HEK293 (cell line): ENCODE data around the gene RNPS1.
A peak's percentile ranks its signal among the peaks of the same experiment; 100 is the strongest.

Experiments used
- CTCF ChIA-PET: fragments of 350-600 bp; formaldehyde crosslinking; extraction: SDS; loops from one replicate; lab custom pipeline; 2021; ENCODE audit warnings: antibody characterized with exemption; lab: Yijun Ruan, JAX
- POLR2A ChIA-PET: fragments of 300-600 bp; formaldehyde crosslinking; extraction: SDS; loops from one replicate; lab custom pipeline; 2020; ENCODE audit warnings: antibody characterized with exemption, inconsistent platforms; lab: Yijun Ruan, JAX
- H3K27ac ChIP-seq: fragments of 200-500 bp; sonication (Bioruptor generic); 2 replicates; pipeline ENCODE4 v1.5.1; 2014; ENCODE audit warnings: low read depth, low read length, control low read depth, inconsistent platforms; ENCODE audit errors: extremely low read depth
- H3K36me3 ChIP-seq, 2 experiments: fragments of 200-500 bp in 1 of 2; sonication (Bioruptor generic) in 1 of 2; 1 replicate in 1 of 2; 2 replicates in 1 of 2; pipeline ENCODE4 v1.5.1; 2014 to 2017; ENCODE audit warnings: inconsistent platforms in 2 of 2, low read length in 2 of 2; ENCODE audit not compliant: control insufficient read depth in 2 of 2, insufficient read depth in 1 of 2
- H3K4me1 ChIP-seq: fragments of 200-500 bp; sonication (Bioruptor generic); 2 replicates; pipeline ENCODE4 v1.5.1; 2014; ENCODE audit warnings: mild to moderate bottlenecking, low read length, inconsistent platforms; ENCODE audit not compliant: control insufficient read depth, insufficient read depth
- H3K4me3 ChIP-seq: 2 replicates; pipeline ENCODE4 v1.5.1; 2011; ENCODE audit warnings: low read depth, mild to moderate bottlenecking, control low read depth, low read length, moderate library complexity
- H3K9me3 ChIP-seq: fragments of 200-500 bp; sonication (Bioruptor generic); 2 replicates; pipeline ENCODE4 v1.5.1; 2014; ENCODE audit warnings: low read depth, low read length, inconsistent platforms; ENCODE audit not compliant: control insufficient read depth, insufficient read depth
- GLIS2 ChIP-seq: fragments of 450-650 bp; formaldehyde crosslinking; IDR thresholded peaks from 2 replicates; pipeline ENCODE4 v1.5.1; 2016; ENCODE audit warnings: missing biosample characterization, missing genetic modification characterization
- SALL2 ChIP-seq: fragments of 450-650 bp; formaldehyde crosslinking; IDR thresholded peaks from 2 replicates; pipeline ENCODE4 v1.5.0; 2017; ENCODE audit warnings: missing biosample characterization, mild to moderate bottlenecking, missing genetic modification characterization, borderline replicate concordance
- SP7 ChIP-seq: fragments of 450-650 bp; formaldehyde crosslinking; IDR thresholded peaks from 2 replicates; pipeline ENCODE4 v1.5.1; 2016; ENCODE audit warnings: missing biosample characterization, missing genetic modification characterization
- ZBTB21 ChIP-seq: fragments of 450-650 bp; formaldehyde crosslinking; IDR thresholded peaks from 2 replicates; pipeline ENCODE4 v1.5.1; 2017; ENCODE audit warnings: missing biosample characterization, missing genetic modification characterization
- ZNF19 ChIP-seq: fragments of 450-650 bp; formaldehyde crosslinking; IDR thresholded peaks from 2 replicates; pipeline ENCODE4; 2016; ENCODE audit warnings: missing biosample characterization, missing genetic modification characterization, low read depth
- ZNF350 ChIP-seq: fragments of 450-650 bp; formaldehyde crosslinking; IDR thresholded peaks from 2 replicates; pipeline ENCODE4 v1.5.0; 2017; ENCODE audit warnings: missing biosample characterization, mild to moderate bottlenecking, missing genetic modification characterization
- ZNF600 ChIP-seq: fragments of 450-650 bp; formaldehyde crosslinking; IDR thresholded peaks from 2 replicates; pipeline ENCODE4 v1.5.1; 2016; ENCODE audit warnings: missing biosample characterization, missing genetic modification characterization
- TF ChIP-seq, protein P1 (sequence below): fragments of 450-650 bp; formaldehyde crosslinking; IDR thresholded peaks from 2 replicates; pipeline ENCODE4 v1.5.1; 2016; ENCODE audit warnings: missing biosample characterization, missing genetic modification characterization
- TF ChIP-seq, protein P2 (sequence below): fragments of 450-650 bp; formaldehyde crosslinking; IDR thresholded peaks from 2 replicates; pipeline ENCODE4 v1.5.1; 2017; ENCODE audit warnings: missing biosample characterization, missing genetic modification characterization
- TF ChIP-seq, protein P3 (sequence below): fragments of 450-650 bp; formaldehyde crosslinking; conservative IDR thresholded peaks from 2 replicates; pipeline ENCODE4 v1.5.1; 2016; ENCODE audit warnings: low read depth, missing biosample characterization, missing genetic modification characterization
- TF ChIP-seq, protein P4 (sequence below): fragments of 450-650 bp; formaldehyde crosslinking; IDR thresholded peaks from 2 replicates; pipeline ENCODE4 v1.5.1; 2016; ENCODE audit warnings: missing biosample characterization, missing genetic modification characterization
- TF ChIP-seq, protein P5 (sequence below): fragments of 450-650 bp; formaldehyde crosslinking; IDR thresholded peaks from 2 replicates; pipeline ENCODE4 v1.5.1; 2017; ENCODE audit warnings: missing biosample characterization, missing genetic modification characterization
- TF ChIP-seq, protein P6 (sequence below): fragments of 450-650 bp; formaldehyde crosslinking; IDR thresholded peaks from 2 replicates; pipeline ENCODE4 v1.5.0; 2017; ENCODE audit warnings: missing biosample characterization, missing genetic modification characterization, borderline replicate concordance
- TF ChIP-seq, protein P7 (sequence below): fragments of 450-650 bp; formaldehyde crosslinking; IDR thresholded peaks from 2 replicates; pipeline ENCODE4 v1.5.1; 2016; ENCODE audit warnings: missing biosample characterization, missing genetic modification characterization

Gene RNPS1

DNA sequence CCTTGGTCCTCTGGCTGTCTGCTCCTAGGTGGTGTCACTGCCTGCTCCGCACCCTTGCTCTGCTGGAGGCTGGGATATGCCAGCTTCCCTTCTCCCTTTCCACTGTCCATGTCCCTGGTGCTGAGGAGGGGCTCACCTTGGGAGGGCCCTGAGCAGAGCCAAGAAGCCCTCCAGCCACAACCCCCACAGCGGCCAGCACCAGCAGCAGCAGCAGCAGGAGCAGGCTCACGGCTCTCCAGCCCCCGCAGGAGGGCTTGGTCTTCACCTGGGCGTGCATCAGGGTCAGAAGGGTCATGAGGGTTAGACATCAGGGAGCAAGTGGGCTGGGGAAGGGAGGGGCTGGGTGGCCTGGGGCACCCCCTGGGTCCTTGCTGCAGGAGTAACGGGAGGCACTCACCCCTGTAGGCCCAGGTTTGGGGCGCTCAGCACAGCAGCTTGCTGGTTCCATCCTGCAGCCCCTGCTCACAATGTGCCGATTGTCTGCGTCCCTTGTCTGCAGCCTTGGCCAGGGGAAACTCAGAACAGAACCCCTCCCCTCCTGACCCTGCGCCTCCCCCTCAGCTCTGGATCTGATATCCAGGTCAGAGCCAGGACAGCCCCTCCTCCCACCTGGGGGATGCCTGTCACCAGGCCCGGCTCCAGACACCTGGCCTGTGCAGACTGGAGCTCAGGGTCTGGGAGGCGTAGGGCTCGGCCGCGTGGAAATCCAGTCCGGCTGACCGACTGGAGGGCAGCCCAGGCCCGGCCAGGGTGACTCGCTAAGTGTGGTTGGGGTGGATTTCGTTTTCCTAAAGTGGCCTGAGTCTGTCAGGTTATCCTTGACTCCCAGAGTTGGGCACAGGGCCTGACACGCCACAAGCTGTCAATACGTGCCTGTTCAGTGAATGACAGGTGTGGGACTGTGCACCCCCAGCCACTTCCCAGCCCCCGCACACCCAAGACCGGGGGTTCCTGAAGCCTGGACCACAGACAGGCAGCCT, 57.2 kb downstream of the RNPS1 start, which contains the start of gene BRICD5:
BRICD5 (minus strand) TSS at position 478 of the 980 bp plus-strand sequence; CDS start at position 448, 30 bp downstream.
- H3K27ac ChIP-seq: no peak within 1 kb of the TSS
- H3K4me1 ChIP-seq: 0 out of 2 replicates have a peak, but pooled peaks cover 2% of the 10 kb centered on the region
- H3K4me3 ChIP-seq: no peak within 1 kb of the TSS
- ChIA-PET POLR2A (interaction anchor here (1.0 to 1.8 kb wide), 6 partner anchors 16 to 55 kb away, joined by 3 to 8 read pairs (median 5); partner anchors contain the start of genes DNASE1L2, ECI1 and TRAF7), CTCF (interaction anchor here (0.6 kb wide), 1 partner anchor 43 kb away, joined by 5 read pairs; no protein-coding TSS in a partner anchor)
- peaks cover 0 to 56% of the 10 kb centered on the region in 2 experiments; a peak in 1 of 3 replicates for H3K36me3 ChIP-seq
- H3K9me3 ChIP-seq: no peaks in the 10 kb centered on the region
- TF ChIP-seq ZBTB21 (tag by site-specific recombination): no peak
- TF ChIP-seq ZNF19: no peak
- TF ChIP-seq, protein P1, sequence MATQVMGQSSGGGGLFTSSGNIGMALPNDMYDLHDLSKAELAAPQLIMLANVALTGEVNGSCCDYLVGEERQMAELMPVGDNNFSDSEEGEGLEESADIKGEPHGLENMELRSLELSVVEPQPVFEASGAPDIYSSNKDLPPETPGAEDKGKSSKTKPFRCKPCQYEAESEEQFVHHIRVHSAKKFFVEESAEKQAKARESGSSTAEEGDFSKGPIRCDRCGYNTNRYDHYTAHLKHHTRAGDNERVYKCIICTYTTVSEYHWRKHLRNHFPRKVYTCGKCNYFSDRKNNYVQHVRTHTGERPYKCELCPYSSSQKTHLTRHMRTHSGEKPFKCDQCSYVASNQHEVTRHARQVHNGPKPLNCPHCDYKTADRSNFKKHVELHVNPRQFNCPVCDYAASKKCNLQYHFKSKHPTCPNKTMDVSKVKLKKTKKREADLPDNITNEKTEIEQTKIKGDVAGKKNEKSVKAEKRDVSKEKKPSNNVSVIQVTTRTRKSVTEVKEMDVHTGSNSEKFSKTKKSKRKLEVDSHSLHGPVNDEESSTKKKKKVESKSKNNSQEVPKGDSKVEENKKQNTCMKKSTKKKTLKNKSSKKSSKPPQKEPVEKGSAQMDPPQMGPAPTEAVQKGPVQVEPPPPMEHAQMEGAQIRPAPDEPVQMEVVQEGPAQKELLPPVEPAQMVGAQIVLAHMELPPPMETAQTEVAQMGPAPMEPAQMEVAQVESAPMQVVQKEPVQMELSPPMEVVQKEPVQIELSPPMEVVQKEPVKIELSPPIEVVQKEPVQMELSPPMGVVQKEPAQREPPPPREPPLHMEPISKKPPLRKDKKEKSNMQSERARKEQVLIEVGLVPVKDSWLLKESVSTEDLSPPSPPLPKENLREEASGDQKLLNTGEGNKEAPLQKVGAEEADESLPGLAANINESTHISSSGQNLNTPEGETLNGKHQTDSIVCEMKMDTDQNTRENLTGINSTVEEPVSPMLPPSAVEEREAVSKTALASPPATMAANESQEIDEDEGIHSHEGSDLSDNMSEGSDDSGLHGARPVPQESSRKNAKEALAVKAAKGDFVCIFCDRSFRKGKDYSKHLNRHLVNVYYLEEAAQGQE (tag by site-specific recombination): peak; percentile 81
- TF ChIP-seq, protein P2, sequence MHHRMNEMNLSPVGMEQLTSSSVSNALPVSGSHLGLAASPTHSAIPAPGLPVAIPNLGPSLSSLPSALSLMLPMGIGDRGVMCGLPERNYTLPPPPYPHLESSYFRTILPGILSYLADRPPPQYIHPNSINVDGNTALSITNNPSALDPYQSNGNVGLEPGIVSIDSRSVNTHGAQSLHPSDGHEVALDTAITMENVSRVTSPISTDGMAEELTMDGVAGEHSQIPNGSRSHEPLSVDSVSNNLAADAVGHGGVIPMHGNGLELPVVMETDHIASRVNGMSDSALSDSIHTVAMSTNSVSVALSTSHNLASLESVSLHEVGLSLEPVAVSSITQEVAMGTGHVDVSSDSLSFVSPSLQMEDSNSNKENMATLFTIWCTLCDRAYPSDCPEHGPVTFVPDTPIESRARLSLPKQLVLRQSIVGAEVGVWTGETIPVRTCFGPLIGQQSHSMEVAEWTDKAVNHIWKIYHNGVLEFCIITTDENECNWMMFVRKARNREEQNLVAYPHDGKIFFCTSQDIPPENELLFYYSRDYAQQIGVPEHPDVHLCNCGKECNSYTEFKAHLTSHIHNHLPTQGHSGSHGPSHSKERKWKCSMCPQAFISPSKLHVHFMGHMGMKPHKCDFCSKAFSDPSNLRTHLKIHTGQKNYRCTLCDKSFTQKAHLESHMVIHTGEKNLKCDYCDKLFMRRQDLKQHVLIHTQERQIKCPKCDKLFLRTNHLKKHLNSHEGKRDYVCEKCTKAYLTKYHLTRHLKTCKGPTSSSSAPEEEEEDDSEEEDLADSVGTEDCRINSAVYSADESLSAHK (tag by site-specific recombination): no peak
- TF ChIP-seq, protein P3, sequence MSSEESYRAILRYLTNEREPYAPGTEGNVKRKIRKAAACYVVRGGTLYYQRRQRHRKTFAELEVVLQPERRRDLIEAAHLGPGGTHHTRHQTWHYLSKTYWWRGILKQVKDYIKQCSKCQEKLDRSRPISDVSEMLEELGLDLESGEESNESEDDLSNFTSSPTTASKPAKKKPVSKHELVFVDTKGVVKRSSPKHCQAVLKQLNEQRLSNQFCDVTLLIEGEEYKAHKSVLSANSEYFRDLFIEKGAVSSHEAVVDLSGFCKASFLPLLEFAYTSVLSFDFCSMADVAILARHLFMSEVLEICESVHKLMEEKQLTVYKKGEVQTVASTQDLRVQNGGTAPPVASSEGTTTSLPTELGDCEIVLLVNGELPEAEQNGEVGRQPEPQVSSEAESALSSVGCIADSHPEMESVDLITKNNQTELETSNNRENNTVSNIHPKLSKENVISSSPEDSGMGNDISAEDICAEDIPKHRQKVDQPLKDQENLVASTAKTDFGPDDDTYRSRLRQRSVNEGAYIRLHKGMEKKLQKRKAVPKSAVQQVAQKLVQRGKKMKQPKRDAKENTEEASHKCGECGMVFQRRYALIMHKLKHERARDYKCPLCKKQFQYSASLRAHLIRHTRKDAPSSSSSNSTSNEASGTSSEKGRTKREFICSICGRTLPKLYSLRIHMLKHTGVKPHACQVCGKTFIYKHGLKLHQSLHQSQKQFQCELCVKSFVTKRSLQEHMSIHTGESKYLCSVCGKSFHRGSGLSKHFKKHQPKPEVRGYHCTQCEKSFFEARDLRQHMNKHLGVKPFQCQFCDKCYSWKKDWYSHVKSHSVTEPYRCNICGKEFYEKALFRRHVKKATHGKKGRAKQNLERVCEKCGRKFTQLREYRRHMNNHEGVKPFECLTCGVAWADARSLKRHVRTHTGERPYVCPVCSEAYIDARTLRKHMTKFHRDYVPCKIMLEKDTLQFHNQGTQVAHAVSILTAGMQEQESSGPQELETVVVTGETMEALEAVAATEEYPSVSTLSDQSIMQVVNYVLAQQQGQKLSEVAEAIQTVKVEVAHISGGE (tag by site-specific recombination): no peak
- TF ChIP-seq GLIS2 (tag by site-specific recombination): peak; percentile 23; the same call in 1 of the 2 replicates
- TF ChIP-seq SP7 (tag by site-specific recombination): no peak
- TF ChIP-seq SALL2 (tag by site-specific recombination): no peak
- TF ChIP-seq, protein P4, sequence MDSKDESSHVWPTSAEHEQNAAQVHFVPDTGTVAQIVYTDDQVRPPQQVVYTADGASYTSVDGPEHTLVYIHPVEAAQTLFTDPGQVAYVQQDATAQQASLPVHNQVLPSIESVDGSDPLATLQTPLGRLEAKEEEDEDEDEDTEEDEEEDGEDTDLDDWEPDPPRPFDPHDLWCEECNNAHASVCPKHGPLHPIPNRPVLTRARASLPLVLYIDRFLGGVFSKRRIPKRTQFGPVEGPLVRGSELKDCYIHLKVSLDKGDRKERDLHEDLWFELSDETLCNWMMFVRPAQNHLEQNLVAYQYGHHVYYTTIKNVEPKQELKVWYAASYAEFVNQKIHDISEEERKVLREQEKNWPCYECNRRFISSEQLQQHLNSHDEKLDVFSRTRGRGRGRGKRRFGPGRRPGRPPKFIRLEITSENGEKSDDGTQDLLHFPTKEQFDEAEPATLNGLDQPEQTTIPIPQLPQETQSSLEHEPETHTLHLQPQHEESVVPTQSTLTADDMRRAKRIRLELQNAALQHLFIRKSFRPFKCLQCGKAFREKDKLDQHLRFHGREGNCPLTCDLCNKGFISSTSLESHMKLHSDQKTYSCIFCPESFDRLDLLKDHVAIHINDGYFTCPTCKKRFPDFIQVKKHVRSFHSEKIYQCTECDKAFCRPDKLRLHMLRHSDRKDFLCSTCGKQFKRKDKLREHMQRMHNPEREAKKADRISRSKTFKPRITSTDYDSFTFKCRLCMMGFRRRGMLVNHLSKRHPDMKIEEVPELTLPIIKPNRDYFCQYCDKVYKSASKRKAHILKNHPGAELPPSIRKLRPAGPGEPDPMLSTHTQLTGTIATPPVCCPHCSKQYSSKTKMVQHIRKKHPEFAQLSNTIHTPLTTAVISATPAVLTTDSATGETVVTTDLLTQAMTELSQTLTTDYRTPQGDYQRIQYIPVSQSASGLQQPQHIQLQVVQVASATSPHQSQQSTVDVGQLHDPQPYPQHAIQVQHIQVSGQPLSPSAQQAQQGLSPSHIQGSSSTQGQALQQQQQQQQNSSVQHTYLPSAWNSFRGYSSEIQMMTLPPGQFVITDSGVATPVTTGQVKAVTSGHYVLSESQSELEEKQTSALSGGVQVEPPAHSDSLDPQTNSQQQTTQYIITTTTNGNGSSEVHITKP: no peak
- TF ChIP-seq, protein P5, sequence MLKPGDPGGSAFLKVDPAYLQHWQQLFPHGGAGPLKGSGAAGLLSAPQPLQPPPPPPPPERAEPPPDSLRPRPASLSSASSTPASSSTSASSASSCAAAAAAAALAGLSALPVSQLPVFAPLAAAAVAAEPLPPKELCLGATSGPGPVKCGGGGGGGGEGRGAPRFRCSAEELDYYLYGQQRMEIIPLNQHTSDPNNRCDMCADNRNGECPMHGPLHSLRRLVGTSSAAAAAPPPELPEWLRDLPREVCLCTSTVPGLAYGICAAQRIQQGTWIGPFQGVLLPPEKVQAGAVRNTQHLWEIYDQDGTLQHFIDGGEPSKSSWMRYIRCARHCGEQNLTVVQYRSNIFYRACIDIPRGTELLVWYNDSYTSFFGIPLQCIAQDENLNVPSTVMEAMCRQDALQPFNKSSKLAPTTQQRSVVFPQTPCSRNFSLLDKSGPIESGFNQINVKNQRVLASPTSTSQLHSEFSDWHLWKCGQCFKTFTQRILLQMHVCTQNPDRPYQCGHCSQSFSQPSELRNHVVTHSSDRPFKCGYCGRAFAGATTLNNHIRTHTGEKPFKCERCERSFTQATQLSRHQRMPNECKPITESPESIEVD (tag by site-specific recombination): no peak
- no peak for TF ChIP-seq ZNF350 (tag by site-specific recombination)
- TF ChIP-seq, protein P6, sequence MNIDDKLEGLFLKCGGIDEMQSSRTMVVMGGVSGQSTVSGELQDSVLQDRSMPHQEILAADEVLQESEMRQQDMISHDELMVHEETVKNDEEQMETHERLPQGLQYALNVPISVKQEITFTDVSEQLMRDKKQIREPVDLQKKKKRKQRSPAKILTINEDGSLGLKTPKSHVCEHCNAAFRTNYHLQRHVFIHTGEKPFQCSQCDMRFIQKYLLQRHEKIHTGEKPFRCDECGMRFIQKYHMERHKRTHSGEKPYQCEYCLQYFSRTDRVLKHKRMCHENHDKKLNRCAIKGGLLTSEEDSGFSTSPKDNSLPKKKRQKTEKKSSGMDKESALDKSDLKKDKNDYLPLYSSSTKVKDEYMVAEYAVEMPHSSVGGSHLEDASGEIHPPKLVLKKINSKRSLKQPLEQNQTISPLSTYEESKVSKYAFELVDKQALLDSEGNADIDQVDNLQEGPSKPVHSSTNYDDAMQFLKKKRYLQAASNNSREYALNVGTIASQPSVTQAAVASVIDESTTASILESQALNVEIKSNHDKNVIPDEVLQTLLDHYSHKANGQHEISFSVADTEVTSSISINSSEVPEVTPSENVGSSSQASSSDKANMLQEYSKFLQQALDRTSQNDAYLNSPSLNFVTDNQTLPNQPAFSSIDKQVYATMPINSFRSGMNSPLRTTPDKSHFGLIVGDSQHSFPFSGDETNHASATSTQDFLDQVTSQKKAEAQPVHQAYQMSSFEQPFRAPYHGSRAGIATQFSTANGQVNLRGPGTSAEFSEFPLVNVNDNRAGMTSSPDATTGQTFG (tag by site-specific recombination): no peak
- TF ChIP-seq, protein P7, sequence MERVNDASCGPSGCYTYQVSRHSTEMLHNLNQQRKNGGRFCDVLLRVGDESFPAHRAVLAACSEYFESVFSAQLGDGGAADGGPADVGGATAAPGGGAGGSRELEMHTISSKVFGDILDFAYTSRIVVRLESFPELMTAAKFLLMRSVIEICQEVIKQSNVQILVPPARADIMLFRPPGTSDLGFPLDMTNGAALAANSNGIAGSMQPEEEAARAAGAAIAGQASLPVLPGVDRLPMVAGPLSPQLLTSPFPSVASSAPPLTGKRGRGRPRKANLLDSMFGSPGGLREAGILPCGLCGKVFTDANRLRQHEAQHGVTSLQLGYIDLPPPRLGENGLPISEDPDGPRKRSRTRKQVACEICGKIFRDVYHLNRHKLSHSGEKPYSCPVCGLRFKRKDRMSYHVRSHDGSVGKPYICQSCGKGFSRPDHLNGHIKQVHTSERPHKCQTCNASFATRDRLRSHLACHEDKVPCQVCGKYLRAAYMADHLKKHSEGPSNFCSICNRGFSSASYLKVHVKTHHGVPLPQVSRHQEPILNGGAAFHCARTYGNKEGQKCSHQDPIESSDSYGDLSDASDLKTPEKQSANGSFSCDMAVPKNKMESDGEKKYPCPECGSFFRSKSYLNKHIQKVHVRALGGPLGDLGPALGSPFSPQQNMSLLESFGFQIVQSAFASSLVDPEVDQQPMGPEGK (tag by site-specific recombination): peak; percentile 48
- TF ChIP-seq ZNF600 (tag by site-specific recombination): 0 out of 2 replicates have a peak, but pooled peaks have one; percentile 30
